Right lobe of liver (tissue), 6 donors: ENCODE results near the gene AEBP1. TPM values are rescaled to one million over a fixed set of nuclear protein-coding genes. Genes with fewer than 3 reads are reported as not detected.

ENCODE experiments used
- ATAC-seq, 4 donors: fragments of 200-7000 bp; cut with Tn5 transposase; one replicate each; pipeline ENCODE4 v1.9.1; 2020; ENCODE audit warnings: mild to moderate bottlenecking in 4 of 4, moderate library complexity in 4 of 4
- DNase-seq, 3 donors: peaks; one replicate each; pipeline ENCODE4 v3.0.0-alpha.2; 2020
- H3K27ac ChIP-seq, 3 donors: fragments of 200-600 bp; one replicate each; pipeline ENCODE4 v1.8.0; 2022
- H3K27me3 ChIP-seq, 2 donors: fragments of 200-600 bp; one replicate each; pipeline ENCODE4 v1.8.0; 2022
- H3K36me3 ChIP-seq, 4 donors: fragments of 200-600 bp; sonication (generic) in 1 of 4; one replicate each; pipeline versions ENCODE4 v1.5.1 to v1.8.0; 2017 to 2022; ENCODE audit warnings: control low read depth in 1 of 4
- H3K4me1 ChIP-seq, 4 donors: fragments of 200-600 bp; sonication (generic) in 1 of 4; one replicate each; pipeline versions ENCODE4 v1.5.1 to v1.8.0; 2017 to 2022; ENCODE audit warnings: control low read depth in 1 of 4
- H3K4me3 ChIP-seq, 3 donors: fragments of 200-600 bp; one replicate each; pipeline ENCODE4 v1.8.0; 2022
- H3K9me3 ChIP-seq, 4 donors: fragments of 200-600 bp; sonication (generic) in 1 of 4; one replicate each; pipeline versions ENCODE4 v1.5.1 to v1.8.0; 2017 to 2022; ENCODE audit warnings: control low read depth in 1 of 4
- POLR2A ChIP-seq: fragments of 450-650 bp; IDR thresholded peaks from one replicate; pipeline ENCODE4 v1.6.1; 2017; ENCODE audit warnings: antibody characterized with exemption, mild to moderate bottlenecking
- WGBS: methylation state at CpG from one replicate; pipeline ENCODE4 v1.1.6; 2018; ENCODE audit warnings: low coverage, low lambda C conversion rate; ENCODE audit not compliant: insufficient coverage; ENCODE audit errors: missing lambda C conversion rate; 5-methylcytosine and 5-hydroxymethylcytosine counted together
- intact Hi-C, 2 donors: fragments of 100-400 bp; cut with DNase I; formaldehyde crosslinking; loops; one replicate each; pipeline versions ENCODE4 v1.11.2 to v1.14.1; 2022
- total RNA-seq, 6 experiments: library from RNA; depleted of rRNA in 2 of 6; stranded (reverse); fragments of >200 nt in 2 of 6; fragmentation: NEBNext Ultra II Directional in 3 of 6; extraction: Animal tissue kit (Norgen Biotek cat#: 25700) in 3 of 6; gene quantifications; one replicate each; pipeline versions ENCODE4 v1.1.0 to v1.2.4, GENCODE V29; 2016 to 2023
- TF ChIP-seq, protein P1 (sequence below), 4 donors: fragments of 200-600 bp in 3 of 4; fragments of 450-650 bp in 1 of 4; IDR thresholded peaks; one replicate each; pipeline versions ENCODE4 v1.5.1 to v1.8.0; 2016 to 2022; ENCODE audit warnings: antibody characterized with exemption in 4 of 4, mild to moderate bottlenecking in 2 of 4
- donor health status: DM: no; HTN: yes; CAD: no.
- donor health status: DM: no; HTN: no; CAD: no.
- donor health status: DM: no; HTN: no; CAD: no.
- donor health status: DM: no; HTN: yes; CAD: no.
- donor health status: DM: no; HTN: yes; CAD: no.

Gene AEBP1
- total RNA-seq, 6 experiments from 2014 or later, result 7.8 to 37.8 (median 14.3) TPM

DNA sequence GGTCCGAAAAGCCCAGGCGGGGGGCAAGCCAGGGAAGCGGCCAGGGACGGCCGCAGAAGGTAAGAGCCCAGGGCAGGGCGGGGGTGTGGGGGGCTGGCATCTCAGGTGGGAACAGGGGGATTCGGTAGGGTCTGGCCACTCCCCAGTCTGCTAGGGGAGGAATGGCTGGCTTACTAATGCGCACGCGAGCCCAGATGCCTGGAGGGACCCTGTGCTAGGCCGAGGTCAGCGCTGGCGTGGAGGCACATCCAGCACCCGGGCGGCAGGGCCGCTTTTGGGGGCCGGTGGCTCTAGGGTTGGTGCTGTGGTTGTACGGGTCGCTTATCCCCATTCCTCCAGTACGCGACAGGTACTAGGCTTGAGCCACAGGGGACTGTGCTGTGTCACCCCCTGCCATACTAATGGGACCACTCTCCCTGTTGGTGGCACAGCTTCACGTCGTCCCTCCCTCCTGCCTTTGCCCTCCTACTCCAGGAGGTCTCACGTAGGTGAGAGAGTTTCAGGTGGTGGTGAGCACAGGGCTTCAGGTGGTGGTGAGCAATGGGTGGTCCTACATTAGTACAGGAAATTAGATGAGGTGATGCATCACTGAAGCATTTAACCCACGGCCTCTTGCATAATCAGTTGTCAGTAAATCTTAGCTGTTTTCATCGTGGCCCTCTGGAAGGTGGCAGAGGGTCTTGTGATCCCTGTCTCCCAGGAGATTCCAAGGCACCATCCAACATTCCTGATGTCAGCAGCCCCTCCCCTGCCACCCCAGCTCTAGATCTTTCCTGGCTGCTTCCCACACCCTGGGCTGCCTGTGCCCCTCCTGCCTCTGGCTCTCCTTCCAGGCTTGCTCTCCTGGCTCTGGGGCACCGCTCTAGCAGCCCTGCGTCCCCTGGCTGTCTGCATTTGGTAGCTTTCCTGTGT lies 971 bp downstream of the AEBP1 start:
- 37% methylated on average over 10 of the region's 28 CpGs for WGBS
- Histone ChIP-seq H3K27ac (peak overlapping the region in 2 of 3 donors; percentile 18 to 28), H3K36me3 (no peaks in the 10 kb centered on the region), H3K4me1 (no peaks in the 10 kb centered on the region), H3K9me3 (no peaks in the 10 kb centered on the region), H3K4me3 (peak overlapping the region; percentile 16 to 33 (median 21)), H3K27me3 (no peaks in the 10 kb centered on the region)
- DNase-seq (peak in 1 of 3 donors; percentile 49), ATAC-seq (no peak)
- intact Hi-C loops, result no loop called here
- TF ChIP-seq, protein P1, sequence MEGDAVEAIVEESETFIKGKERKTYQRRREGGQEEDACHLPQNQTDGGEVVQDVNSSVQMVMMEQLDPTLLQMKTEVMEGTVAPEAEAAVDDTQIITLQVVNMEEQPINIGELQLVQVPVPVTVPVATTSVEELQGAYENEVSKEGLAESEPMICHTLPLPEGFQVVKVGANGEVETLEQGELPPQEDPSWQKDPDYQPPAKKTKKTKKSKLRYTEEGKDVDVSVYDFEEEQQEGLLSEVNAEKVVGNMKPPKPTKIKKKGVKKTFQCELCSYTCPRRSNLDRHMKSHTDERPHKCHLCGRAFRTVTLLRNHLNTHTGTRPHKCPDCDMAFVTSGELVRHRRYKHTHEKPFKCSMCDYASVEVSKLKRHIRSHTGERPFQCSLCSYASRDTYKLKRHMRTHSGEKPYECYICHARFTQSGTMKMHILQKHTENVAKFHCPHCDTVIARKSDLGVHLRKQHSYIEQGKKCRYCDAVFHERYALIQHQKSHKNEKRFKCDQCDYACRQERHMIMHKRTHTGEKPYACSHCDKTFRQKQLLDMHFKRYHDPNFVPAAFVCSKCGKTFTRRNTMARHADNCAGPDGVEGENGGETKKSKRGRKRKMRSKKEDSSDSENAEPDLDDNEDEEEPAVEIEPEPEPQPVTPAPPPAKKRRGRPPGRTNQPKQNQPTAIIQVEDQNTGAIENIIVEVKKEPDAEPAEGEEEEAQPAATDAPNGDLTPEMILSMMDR (IDR thresholded peaks at IDR 0.05), result no peak
- no peak for TF ChIP-seq POLR2A

DNA sequence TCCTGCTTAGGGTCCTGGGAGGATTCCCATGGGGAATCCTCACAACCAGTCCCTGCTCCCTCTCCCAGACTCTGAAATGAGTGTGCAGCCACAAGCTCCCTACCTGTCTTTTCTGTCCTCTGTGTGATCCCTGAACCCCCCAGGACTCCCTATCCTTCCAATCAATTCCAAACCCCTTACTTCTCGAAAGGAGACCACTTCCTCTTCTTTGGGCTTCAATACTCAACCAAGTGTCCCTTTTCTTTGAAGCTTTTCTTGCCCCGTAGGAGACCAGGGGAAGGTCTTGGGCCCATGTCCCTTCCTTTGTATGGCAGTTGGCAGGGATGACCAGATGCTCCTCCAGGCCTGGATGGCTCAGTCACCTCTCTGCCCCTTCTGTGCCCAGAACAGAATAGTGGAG lies 1.7 kb downstream of the AEBP1 start:
- H3K27me3 ChIP-seq, result no peaks in the 10 kb centered on the region
- TF ChIP-seq, protein P1 (IDR thresholded peaks at IDR 0.05), result no peak
- TF ChIP-seq POLR2A, result no peak
- H3K4me1 ChIP-seq, result no peaks in the 10 kb centered on the region
- no peaks in the 10 kb centered on the region for H3K36me3 ChIP-seq
- DNase-seq (no peak), ATAC-seq (no peak)
- WGBS, result 80% methylated on average over 2 of the region's 2 CpGs
- peak overlapping the region in 1 of 3 donors; percentile 21 for H3K4me3 ChIP-seq
- no peak overlapping the region for H3K27ac ChIP-seq
- intact Hi-C loops, result no loop called here
- H3K9me3 ChIP-seq, result no peaks in the 10 kb centered on the region

DNA sequence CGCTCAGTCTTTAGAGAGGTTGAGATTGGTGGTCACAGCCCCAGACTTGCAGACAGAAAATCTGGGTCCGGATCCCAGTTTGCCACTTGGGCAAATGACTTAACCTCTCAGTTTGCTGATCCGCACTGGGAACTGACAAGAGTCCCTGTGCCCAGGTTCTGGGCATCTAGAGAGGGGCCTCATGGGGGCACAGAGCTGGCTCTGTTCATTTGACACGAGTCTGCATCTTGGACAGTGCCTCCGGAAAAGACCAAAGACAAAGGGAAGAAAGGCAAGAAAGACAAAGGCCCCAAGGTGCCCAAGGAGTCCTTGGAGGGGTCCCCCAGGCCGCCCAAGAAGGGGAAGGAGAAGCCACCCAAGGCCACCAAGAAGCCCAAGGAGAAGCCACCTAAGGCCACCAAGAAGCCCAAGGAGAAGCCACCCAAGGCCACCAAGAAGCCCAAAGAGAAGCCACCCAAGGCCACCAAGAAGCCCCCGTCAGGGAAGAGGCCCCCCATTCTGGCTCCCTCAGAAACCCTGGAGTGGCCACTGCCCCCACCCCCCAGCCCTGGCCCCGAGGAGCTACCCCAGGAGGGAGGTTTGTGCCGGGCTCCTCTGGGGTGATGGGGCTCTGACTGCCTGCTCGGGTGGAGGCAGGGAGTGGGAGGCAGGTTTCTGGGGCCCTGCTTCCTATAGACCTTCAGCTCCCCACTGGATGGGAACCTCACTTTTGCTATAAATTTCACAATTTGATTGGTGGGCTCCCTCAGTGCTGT lies 2.3 kb downstream of the AEBP1 start:
- WGBS, result 80% methylated on average over 6 of the region's 10 CpGs
- no peaks in the 10 kb centered on the region for H3K36me3 ChIP-seq
- no peak for DNase-seq

DNA sequence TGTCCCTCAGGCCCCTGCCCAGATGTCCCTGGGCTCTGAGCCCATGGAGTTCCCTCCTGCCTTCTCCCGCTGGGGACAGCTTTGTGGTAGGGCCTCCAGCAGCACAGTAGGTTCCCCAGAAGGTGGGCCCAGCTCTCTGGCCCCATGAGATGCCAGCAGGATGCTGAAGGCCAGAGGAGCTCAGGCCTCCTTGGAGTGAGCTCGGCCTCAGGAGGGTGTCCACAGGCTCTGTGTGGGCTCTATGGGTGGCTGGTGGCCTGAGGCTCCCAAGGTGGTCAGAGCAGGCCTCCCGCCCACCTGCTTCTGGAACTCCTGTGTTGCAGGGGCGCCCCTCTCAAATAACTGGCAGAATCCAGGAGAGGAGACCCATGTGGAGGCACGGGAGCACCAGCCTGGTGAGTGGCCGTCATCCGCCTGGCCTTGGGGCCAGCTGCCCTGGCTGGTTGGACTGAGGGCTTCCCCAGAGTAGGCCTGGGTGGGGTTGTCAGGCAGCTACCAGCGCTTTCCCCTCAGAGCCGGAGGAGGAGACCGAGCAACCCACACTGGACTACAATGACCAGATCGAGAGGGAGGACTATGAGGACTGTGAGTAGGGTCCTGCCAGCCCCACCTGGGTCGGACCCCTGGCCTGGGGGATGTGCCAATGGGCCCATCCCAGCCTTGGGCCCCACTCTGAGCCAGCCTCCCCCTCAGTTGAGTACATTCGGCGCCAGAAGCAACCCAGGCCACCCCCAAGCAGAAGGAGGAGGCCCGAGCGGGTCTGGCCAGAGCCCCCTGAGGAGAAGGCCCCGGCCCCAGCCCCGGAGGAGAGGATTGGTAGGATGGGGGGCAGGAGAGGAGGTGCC lies 3.2 kb downstream of the AEBP1 start:
- Histone ChIP-seq H3K4me1 (no peaks in the 10 kb centered on the region), H3K27me3 (no peaks in the 10 kb centered on the region), H3K4me3 (no peak overlapping the region), H3K27ac (no peak overlapping the region), H3K9me3 (no peaks in the 10 kb centered on the region), H3K36me3 (no peaks in the 10 kb centered on the region)
- no peak for TF ChIP-seq POLR2A
- TF ChIP-seq, protein P1 (IDR thresholded peaks at IDR 0.05), result no peak
- no CpG with 5 or more reads among the region's 18 CpGs for WGBS
- intact Hi-C loops, result no loop called here
- DNase-seq, result peak in 1 of 3 donors; percentile 27
- no peak for ATAC-seq

More for the DNA sequence above, 2.3 kb downstream of the AEBP1 start:
- H3K4me3 ChIP-seq, result no peak overlapping the region
- no peak for TF ChIP-seq POLR2A
- TF ChIP-seq, protein P1 (IDR thresholded peaks at IDR 0.05), result no peak
- intact Hi-C loops, result no loop called here
- H3K4me1 ChIP-seq, result no peaks in the 10 kb centered on the region
- H3K27me3 ChIP-seq, result no peaks in the 10 kb centered on the region
- H3K9me3 ChIP-seq, result no peaks in the 10 kb centered on the region
- H3K27ac ChIP-seq, result no peak overlapping the region
- no peak for ATAC-seq
